ENCODE data around the gene HSP90AB1. TPM values are rescaled to one million over a fixed set of nuclear protein-coding genes. Genes with fewer than 3 reads are reported as not detected.
A peak's percentile ranks its signal among the peaks of the same experiment; 100 is the strongest.

Gene HSP90AB1
- polyA plus RNA-seq, 1 of the 3 experiments (the other 2 are of a cell fraction) = 843 TPM

GRCh38 chr6:44228433-44228832 lies 18.5 kb upstream of the HSP90AB1 start:
- H3K36me3 ChIP-seq (replicated peaks in 1 of 2; ENCODE audit: control insufficient read depth in 1 of 2, insufficient read depth in 2 of 2, low read length in 1 of 2) = peaks cover 0 to 6% of the 10 kb centered on the region in 2 experiments
- no peaks in the 10 kb centered on the region for H3K27me3 ChIP-seq (ENCODE audit: insufficient read depth)
- H3K27ac ChIP-seq (ENCODE audit: low read depth in 2 of 2, low read length in 1 of 2) = peak overlapping the region in 1 of 2 experiments; percentile 0; a peak in 1 of 4 replicates
- H3K79me2 ChIP-seq (ENCODE audit: insufficient read depth) = peaks cover 7% of the 10 kb centered on the region; the same call in 1 of the 2 replicates
- no peak overlapping the region for H3K9ac ChIP-seq
- H2AFZ ChIP-seq (ENCODE audit: low read depth) = no peak overlapping the region
- DNase-seq = no peak
- TF ChIP-seq NFIC (IDR thresholded peaks at IDR 0.05; ENCODE audit: borderline replicate concordance) = no peak
- no peak for TF ChIP-seq MXI1 (IDR thresholded peaks at IDR 0.05; ENCODE audit: low read depth, low read length)
- no peak for TF ChIP-seq GABPA (IDR thresholded peaks at IDR 0.05; ENCODE audit: low read depth)
- no peak for TF ChIP-seq RFX5 (IDR thresholded peaks at IDR 0.05; ENCODE audit: low read length)
- no peak for TF ChIP-seq ELF1 (IDR thresholded peaks at IDR 0.05)
- no peak for TF ChIP-seq POLR2AphosphoS5 (IDR thresholded peaks at IDR 0.05; ENCODE audit: low read depth, low read length)
- TF ChIP-seq RAD21 (IDR thresholded peaks at IDR 0.05; ENCODE audit: low read length) = no peak
- TF ChIP-seq CTCF (IDR thresholded peaks at IDR 0.05) = no peak
- no peak for TF ChIP-seq RXRA (IDR thresholded peaks at IDR 0.05; ENCODE audit: borderline replicate concordance, low read depth)
- TF ChIP-seq MEF2A (IDR thresholded peaks at IDR 0.05; ENCODE audit: borderline replicate concordance, low read depth) = no peak
- peaks cover 9 to 80% of the 10 kb centered on the region in 2 experiments; a peak in 3 of 4 replicates for H3K4me1 ChIP-seq (ENCODE audit: control insufficient read depth in 1 of 2, insufficient read depth in 2 of 2, low read depth in 1 of 2, low read length in 1 of 2)
- no peak overlapping the region for H3K4me2 ChIP-seq
- H3K4me3 ChIP-seq (ENCODE audit: low read depth in 2 of 2, low read length in 1 of 2) = no peak overlapping the region
- ChIA-PET POLR2A (interaction anchor here (0.9 to 3.1 kb wide), 2 partner anchors 18 to 29 kb away, joined by 3 to 25 read pairs; partner anchors contain the start of genes HSP90AB1 and SLC35B2), CTCF (interaction anchor here (1.2 to 13.7 kb wide), 6 partner anchors 6 to 132 kb away, joined by 3 to 224 read pairs (median 4); no protein-coding TSS in a partner anchor)
- no peaks in the 10 kb centered on the region for H3K9me2 ChIP-seq
- H3K9me3 ChIP-seq = no peaks in the 10 kb centered on the region
- H3F3A ChIP-seq (replicated peaks; ENCODE audit: insufficient read depth) = no peaks in the 10 kb centered on the region
- 96% methylated on average over 7 of the region's 7 CpGs for WGBS (ENCODE audit: low lambda C conversion rate)
- H4K20me1 ChIP-seq (ENCODE audit: insufficient read depth) = peaks cover 5% of the 10 kb centered on the region; the same call in 1 of the 2 replicates

- no peak for TF ChIP-seq FOXM1 (IDR thresholded peaks at IDR 0.05; ENCODE audit: low read depth)
- no peak for TF ChIP-seq ELF1 (IDR thresholded peaks at IDR 0.05)
- TF ChIP-seq MXI1 (IDR thresholded peaks at IDR 0.05; ENCODE audit: low read depth, low read length) = no peak
- TF ChIP-seq POLR2AphosphoS5 (IDR thresholded peaks at IDR 0.05; ENCODE audit: low read depth, low read length) = no peak
- no peak for TF ChIP-seq EP300 (IDR thresholded peaks at IDR 0.05; ENCODE audit: borderline replicate concordance in 1 of 2, low read depth in 1 of 2, low read length in 1 of 2)
- no peak for TF ChIP-seq TCF12 (IDR thresholded peaks at IDR 0.05)
- TF ChIP-seq RCOR1 (IDR thresholded peaks at IDR 0.05; ENCODE audit: low read length) = no peak
- no peak for TF ChIP-seq MAX (IDR thresholded peaks at IDR 0.05; ENCODE audit: low read depth)
- no peak for TF ChIP-seq USF2 (IDR thresholded peaks at IDR 0.05; ENCODE audit: borderline replicate concordance, low read depth, low read length)
- TF ChIP-seq GATA2 (CRISPR knock-in tag; IDR thresholded peaks at IDR 0.05) = no peak
- TF ChIP-seq MEF2A (IDR thresholded peaks at IDR 0.05; ENCODE audit: borderline replicate concordance, low read depth) = no peak
- no peak for TF ChIP-seq GABPA (IDR thresholded peaks at IDR 0.05; ENCODE audit: low read depth)
- no peak for TF ChIP-seq SIN3A (IDR thresholded peaks at IDR 0.05; ENCODE audit: borderline replicate concordance, low read depth, low read length)
- no peak for TF ChIP-seq TAF1 (IDR thresholded peaks at IDR 0.05; ENCODE audit: borderline replicate concordance, low read depth, low read length)
- TF ChIP-seq IRF3 (IDR thresholded peaks at IDR 0.05; ENCODE audit: low read depth, low read length) = no peak
- TF ChIP-seq FOXJ3 (CRISPR knock-in tag; IDR thresholded peaks at IDR 0.05) = no peak
- TF ChIP-seq NFIC (IDR thresholded peaks at IDR 0.05; ENCODE audit: borderline replicate concordance) = no peak
- Histone ChIP-seq H3K4me3 (ENCODE audit: low read depth in 2 of 2, low read length in 1 of 2) (no peak overlapping the region), H3K36me3 (replicated peaks in 1 of 2; ENCODE audit: control insufficient read depth in 1 of 2, insufficient read depth in 2 of 2, low read length in 1 of 2) (peaks cover 0 to 6% of the 10 kb centered on the region in 2 experiments), H3K79me2 (ENCODE audit: insufficient read depth) (peaks cover 7% of the 10 kb centered on the region; the same call in 1 of the 2 replicates), H2AFZ (ENCODE audit: low read depth) (no peak overlapping the region), H3K9me2 (no peaks in the 10 kb centered on the region), H3K27me3 (ENCODE audit: insufficient read depth) (no peaks in the 10 kb centered on the region), H3F3A (replicated peaks; ENCODE audit: insufficient read depth) (no peaks in the 10 kb centered on the region), H3K4me1 (ENCODE audit: control insufficient read depth in 1 of 2, insufficient read depth in 2 of 2, low read depth in 1 of 2, low read length in 1 of 2) (peaks cover 9 to 84% of the 10 kb centered on the region in 2 experiments), H3K4me2 (no peak overlapping the region), H4K20me1 (ENCODE audit: insufficient read depth) (peaks cover 5% of the 10 kb centered on the region; the same call in 1 of the 2 replicates), H3K27ac (ENCODE audit: low read depth in 2 of 2, low read length in 1 of 2) (peak overlapping the region in 1 of 2 experiments; percentile 17; a peak in 1 of 4 replicates), H3K9ac (no peak overlapping the region), H3K9me3 (no peaks in the 10 kb centered on the region)
- 81% methylated on average over 3 of the region's 5 CpGs for WGBS (ENCODE audit: low lambda C conversion rate)
- POLR2A ChIA-PET = interaction anchor here (0.9 kb wide), 1 partner anchor 28 kb away, joined by 3 read pairs; the partner anchor contains the start of gene SLC35B2
- CTCF ChIA-PET = interaction anchor here (1.2 to 13.7 kb wide), 6 partner anchors 6 to 132 kb away, joined by 3 to 224 read pairs (median 4); no protein-coding TSS in a partner anchor
- DNase-seq = no peak
These were observed 18.1 kb upstream of the HSP90AB1 start for GRCh38 chr6:44228836-44229235.

Measured in SK-N-SH (cell line).